Ecto neural progenitor cell (in vitro differentiated cells): ENCODE results near the gene CORO7.

Source experiments
- DNase-seq: peaks from one replicate; pipeline ENCODE4 v3.0.0-alpha.2; 2018; ENCODE audit warnings: low spot score

CORO7 gene

DNA sequence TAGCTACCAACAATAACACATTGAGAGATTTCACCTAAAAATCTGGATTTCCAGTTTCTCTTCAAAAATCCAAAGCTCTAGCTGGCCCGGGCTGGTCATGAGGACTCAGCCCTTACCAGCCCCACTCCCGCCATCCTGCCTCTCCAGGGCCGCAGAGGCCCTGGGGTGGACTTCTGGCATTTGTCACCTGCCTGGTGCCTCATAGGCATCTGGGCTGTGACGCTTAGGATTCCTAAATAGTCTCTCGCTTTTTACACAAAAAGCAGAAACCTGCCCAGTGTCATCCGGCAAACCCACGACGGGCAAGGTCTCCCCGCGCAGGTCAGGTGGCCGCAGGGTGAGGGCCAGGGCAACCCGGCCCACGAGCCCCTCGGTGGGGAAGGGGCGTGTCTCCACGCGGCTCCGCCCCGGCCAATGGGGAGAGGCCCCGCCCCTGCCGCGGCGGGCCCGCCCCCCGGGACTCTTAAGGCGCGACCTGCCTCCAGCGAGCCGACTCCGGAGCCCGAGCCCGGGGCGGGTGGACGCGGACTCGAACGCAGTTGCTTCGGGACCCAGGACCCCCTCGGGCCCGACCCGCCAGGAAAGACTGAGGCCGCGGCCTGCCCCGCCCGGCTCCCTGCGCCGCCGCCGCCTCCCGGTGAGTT is 44.9 kb downstream of the CORO7 start, which contains the start of gene VASN:
TSS of gene VASN (plus strand) at position 492 of the 644 bp plus-strand sequence. CDS start 9,030 bp downstream, outside the sequence.
- peak; percentile 90 for DNase-seq

DNA sequence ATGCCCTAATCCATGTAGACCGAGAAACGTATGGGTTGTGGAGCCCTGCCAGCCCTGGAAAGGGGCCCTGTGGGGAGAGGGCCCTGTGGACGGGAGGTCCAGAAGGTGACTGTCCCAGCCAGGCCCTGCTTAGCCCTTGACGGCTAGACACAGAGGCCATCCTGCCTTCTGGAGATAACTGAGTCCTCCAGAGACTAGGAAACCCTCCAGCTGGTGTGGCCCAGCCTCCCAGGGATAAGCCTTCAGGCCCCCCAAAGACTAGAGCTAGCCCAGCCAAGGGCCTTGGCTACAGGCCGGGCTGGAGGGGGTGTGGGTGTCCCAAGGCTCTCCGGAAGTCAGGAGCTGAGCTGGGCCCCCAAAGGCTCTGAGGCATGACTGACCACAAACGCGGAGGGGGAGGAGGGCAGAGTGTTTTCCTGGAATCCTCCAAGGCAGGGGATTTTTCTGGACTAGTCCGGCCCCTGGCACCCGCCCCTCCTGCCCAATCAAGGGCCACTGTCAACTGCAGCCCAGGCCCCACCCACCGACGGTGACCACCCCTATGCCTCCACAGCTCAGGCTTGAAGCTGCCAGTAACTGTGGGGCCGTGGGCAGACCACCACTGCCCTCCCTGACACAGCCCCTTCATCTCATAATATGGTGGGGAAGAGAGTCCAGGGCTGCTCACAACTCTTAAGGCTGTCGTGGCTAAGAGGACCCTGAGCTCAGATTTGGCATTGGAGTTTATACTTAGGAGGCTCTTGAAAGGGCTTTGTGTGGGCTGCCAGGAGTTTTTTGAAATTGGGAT is 45.6 kb downstream of the CORO7 start:
- no peak for DNase-seq

DNA sequence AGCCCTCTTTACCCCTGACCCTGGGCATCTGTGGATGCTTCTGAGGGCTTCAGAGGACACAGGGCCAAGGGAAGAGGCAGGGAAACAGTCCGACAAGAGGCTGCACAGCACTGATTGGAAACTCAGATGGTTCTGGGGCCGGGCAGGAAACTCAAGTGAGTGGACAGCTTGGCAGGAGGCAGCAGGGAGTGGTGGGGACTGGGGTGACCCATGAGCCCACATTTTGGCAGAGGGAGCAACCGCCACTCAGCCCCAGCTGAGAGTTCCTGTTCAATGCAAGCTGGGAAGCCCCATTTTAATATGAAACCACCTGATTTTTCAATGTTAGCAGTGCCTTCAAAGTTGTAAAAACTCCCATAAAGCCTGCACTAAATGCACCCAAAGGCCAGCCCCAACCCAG is 46.2 kb downstream of the CORO7 start:
- DNase-seq: no peak

DNA sequence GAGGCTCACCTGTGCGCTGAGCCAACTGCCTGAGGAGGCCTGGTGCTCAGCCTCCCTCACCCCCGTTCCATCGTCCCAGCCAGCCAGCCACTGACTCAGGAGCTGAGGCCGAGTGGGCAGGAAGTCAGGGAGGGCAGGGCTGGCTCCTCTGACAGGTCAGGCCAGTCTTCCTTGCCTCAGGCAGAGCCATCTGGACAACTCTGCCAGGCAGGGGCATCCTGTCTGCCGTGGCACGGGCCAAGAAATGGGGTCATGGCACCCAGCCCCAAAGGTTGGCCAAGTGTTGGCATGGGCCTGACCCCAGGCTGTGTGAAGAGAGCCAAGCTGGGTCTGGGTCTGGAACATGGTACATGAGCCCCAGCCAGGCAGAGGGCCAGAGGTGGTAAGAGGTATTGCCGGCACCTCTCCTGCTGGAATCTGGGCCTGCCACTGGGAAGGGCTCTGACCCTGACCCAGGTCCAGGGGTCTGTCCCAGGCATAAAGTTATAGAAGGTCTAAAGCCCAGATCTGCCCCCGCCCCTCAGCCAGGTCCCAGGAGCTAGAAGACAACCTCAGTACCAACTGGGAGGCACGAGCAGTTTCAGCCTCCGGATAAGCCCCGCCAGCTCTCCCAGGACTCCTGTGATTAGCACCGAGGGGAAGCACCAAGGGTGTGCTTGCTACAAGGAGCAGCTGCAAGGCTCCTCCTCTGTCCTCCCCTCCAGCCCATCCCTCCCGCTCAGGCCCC is 47.2 kb downstream of the CORO7 start:
- DNase-seq: no peak

DNA sequence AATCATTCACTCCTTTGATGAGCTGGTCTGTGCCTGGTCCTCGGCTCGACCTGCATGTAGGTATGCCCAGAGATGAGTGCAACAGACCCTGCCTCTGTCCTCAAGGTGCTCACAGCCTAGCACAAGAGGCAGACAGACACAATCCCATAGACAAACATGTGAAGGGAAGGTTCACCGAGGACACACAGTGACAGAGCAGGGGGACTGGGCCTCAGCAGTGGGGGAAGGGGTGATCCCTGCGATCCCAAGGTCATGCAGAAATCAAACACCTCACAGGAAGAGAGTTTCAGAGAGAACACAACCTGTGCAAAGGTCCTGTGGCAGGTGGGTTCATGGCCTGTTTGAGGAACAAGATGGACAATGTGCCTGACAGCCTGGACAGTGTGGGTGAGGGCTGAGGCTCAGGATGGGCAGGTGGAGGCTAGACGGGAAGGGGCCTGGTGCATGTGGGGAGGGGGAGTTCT is 49.0 kb downstream of the CORO7 start:
- DNase-seq: no peak

DNA sequence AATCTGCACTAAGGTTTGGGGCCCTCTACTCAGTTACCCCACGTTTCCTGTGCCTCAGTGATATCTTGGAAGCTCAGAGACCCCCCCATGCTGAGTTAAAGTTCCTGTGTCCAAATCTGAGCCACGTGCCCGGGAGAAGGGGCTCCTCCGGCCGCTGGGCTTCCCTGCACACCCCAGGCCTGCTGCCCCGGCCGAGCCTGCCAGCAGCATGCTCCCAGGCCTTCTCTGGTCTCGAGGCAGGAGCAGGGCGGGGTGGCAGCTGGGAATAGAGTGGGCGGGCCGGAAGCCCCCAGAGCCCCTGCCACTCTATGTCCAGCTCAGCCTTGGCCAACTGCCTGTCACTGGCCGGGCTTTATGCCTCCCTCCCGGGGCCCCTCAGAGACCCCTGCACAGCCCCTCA is 50.4 kb downstream of the CORO7 start:
- no peak for DNase-seq

DNA sequence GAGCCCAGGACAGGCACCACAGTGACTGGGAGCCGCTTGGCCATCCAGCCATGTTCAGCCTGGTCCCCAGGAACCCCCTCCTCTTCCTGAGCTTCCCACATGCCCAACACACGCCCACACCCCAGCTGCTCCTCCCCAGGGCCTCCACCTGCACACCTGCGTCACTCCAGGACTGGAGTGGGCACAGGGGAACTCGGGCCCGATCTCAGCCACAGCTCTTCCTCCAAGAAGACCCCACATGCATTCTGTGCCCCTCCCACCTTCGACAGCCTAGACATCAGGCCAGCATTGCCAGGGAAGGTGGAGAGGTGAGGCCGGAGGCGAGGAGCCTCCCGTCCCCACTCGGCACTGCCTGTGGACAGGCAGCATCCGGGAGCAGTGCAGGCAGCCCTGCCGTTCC is 50.8 kb downstream of the CORO7 start:
- no peak for DNase-seq

DNA sequence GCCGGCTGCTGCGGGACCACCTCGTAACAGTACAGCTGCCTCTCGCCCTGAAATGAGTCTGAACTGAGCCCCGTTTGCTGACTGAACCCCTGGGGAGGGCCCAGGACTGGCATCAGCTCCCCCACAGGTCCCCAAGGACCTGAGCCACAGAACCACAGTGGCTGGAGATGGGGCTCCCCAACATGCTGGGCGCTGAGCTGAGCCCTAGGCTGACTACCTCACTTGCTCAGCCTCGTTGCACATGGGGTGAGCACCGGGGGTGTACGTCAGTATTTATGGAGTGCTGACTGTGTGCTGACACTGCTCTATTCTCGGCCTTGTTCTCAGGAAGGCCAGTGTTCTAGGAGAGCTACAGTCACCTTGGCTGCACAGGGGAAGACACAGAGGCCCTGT is 51.4 kb downstream of the CORO7 start:
- no peak for DNase-seq

DNA sequence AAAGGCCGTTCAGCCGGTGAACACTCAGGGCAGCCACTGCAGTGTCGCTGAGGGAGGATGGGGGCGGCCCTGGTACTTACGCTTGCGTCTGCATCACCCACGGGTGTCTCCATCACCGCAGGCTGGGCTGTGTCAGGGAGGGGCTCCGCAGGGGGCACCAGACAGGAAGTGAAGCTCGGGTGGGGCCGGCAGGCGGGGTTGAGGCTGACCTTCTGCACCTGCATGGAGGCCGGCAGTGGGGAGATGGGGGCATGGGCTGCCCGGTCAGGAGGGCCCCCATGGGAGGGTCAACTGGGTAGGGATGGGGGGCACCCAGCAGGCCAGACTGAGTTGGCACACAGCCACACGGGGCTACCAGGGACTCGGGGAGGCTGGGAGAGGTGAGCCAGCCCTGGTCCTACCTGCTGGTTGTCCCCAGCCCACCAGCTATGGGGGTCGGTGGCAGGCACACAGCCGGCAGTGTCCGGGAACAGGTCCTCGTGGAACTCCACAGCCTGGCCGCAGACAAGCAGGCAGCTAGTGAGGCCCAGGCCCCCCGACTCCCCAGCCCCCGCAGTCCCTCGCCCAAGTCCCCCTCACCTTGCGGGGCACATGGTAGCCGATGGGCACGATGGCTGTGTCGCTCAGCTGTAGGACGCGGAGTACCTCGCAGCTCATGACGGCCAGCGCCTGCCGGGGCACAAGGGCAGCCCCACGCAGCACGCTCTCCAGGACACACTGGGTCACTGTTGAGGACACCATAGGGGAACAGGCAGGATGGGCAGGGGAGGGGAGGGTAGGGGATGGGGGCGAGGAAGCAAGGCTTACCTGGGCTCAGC is 52.0 kb downstream of the CORO7 start:
- DNase-seq: no peak

DNA sequence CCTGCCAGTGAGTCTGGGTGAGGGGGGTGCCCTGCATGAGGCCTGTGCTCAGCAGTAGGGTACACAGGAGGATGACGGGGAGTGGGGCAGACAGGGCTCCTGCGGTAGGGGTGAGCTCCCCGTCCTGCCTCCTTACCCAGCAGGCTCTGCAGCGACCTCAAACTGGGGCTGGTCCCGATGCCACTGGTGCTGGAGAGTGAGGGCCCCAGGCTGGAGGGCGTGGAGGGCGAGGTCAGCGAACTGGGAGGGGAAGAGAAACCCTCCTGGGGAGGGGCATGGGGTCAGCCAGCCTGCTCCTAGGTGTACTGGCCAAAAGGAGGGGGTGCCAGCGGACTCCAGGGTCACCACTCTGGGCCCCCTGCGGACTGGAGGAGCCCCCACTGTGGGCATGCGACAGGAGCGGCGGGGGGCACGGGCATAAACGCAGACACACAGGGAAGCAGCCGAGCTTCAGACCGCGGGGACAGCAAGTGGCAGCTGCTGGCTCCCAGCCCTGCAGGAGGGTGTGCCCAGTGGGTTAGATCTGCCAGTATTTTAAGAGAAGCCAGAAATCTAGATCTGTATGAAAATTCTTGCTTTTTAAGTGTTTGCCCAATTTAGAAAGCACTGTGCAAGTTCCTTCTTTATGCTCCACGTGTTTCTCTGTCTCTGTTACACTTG is 53.8 kb downstream of the CORO7 start:
- no peak for DNase-seq

DNA sequence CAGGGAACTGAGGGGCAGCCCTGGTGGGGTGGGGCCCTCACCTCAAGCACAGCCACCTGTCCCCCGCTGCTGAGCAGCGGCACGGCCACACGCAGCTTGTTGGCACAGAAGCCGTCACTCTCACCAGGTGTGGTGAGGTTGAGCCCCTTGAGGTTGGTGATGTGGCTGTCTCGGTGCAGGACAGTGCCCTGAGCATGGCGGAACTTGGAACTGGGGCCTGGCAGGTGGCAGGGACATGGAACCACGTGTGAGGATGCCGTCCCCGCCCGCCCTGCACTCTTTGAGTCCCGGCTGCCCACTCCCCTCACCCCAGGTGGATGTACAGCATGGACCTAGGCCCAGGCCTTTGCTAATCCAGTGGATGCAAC is 54.5 kb downstream of the CORO7 start:
- DNase-seq: no peak

DNA sequence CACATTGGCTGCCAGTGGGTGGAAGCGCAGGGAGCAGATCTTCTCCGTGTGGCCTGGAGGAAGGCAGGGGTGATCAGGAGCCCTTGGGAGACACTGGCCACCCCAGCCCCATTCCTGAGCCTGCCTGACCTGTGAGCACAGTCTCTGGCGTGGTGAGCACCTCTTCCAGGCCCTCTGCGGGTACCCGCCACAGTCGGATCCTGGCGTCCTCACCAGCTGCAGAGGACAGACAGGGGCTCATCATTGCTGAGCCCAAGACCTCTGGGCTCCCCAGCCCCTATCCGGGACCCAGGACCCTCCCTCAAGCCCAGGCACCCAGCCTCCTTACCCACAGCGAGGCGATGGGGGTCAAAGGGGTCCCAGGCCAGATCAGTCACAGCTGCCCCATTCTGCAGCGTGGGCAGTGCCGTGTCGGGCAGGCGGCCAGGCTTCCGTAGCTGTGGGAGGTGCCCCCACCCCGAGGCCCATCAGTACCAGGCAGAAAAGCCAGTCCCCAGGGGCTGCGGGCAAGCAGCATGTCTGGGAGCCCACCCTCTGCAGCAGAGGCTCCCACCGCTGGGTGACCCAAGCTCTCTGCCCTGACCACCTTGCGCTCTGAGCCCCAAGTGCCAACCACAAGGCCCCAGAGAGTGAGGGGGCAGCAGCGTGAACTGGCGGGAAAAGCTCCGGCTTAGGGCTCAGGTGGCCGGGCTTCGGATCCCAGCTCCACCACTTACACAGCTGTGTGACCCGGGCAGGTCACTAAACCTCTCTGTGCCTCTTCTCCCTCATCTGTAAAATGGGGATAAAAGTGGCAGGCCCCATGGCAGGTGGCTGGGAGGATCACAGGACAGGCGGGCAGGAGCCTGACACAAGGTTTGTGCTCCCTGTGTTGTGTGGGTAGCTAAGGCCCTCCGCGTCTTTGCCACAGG is 55.1 kb downstream of the CORO7 start:
- no peak for DNase-seq

DNA sequence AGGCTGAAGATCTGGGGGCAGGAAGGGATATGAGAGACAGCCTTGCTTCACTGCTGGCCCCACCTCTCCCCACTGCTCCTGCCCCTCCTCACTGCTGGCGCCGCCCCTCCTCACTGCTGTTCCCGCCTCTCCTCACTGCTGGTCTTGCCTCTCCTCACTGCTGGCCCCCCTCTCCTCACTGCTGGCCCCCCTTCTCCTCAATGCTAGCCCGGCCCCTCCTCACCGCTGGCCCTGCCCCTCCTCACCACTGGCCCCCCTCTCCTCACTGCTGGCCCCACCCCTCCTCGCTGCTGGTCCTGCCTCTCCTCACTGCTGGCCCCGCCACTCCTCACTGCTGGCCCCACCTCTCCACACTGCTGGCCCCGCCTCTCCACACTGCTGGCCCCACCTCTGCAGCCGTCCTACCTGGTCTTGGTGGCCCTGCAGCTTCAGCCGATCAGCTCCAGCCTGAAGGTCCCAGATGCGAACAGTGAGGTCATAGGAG is 55.8 kb downstream of the CORO7 start:
- peak; percentile 71 for DNase-seq

DNA sequence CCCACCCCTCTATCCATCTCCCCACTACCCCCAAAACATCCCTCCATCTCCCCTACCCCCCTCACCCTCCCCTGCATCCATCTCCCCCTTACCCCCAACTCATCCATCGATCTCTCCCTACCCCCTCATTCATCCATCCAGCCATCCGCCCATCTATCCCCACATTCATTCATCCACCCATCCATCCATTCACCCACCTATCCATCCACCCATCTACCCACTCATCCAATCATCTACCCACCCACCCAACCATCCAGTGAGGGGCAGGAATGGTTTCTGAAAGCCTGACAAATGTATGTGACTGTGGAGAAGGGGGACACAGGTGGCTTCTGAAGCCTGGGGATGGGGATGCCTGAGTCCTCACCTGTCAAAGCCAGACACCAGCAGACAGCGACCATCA is 56.5 kb downstream of the CORO7 start:
- no peak for DNase-seq

DNA sequence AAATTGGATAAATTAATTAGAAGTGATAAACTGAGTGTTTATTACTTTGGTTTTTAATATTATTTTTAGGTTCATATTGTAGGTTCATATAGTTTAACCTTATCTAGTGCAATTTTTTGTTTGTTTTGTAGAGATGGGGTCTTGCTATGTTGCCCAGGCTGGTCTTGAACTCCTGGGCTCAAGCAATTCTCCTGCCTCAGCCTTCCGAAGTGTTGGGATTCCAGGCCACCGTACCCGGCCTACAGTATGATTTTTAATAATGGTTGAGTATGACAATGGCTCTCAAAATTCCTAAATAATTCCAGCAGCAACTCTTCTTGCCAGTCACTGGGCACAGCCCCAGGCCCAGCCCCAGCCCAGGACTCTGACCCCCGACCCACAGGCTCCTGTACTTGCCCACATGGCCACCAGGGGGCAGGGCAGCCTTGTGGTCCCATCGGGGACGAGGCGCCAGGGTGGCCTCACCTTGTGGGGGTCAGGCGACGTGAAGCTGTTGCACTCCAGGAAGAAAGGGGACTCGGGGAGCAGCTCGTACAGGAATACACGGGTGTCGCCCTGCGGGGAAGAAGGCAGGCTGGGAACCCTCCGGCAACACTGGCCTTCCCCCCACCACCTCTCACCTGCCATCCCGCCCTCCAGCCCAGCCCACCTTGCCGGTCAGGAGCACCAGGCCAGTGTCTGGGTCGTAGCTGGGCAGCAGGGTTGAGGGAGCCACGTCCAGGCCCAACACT is 57.4 kb downstream of the CORO7 start:
- peak; percentile 90 for DNase-seq

DNA sequence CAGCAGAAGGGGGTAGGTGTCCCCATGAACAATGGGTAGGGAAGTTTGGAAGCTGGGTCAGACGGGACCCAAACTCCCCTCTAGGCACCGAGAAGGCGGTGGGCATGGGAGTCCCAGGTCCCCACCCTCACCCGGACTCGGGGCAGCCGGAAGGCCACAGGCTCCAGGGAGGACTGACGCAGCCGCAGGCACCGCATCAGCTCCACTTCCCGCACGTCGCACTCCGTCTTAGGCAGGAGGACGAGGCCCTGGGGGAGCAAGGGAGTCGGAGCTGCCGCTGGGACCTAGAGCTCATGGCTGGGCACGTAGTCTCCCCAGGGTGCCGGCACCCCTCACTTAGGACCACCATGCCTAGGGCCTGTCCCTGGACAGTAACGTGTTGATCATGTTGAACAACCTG is 58.2 kb downstream of the CORO7 start:
- DNase-seq: no peak

DNA sequence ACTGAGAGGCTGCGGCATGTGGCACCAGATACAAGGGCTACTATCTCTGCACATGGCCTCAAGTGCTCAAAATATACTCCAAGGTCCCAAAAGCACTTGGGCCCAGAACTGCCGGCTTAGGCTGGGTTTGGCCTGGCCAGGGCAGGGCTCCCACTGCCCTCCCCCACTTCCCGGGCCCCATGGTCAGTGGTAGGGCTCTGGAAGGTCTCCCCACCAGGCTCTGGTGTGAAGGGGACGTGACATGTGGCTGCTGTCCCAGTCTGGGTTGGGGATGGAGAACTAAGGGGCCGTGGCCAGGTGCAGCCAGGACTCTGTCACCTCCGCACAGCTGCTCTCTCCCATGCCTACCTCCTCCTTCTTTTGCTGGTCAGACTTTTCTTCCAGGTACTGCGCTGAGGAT is 59.6 kb downstream of the CORO7 start:
- DNase-seq: no peak

DNA sequence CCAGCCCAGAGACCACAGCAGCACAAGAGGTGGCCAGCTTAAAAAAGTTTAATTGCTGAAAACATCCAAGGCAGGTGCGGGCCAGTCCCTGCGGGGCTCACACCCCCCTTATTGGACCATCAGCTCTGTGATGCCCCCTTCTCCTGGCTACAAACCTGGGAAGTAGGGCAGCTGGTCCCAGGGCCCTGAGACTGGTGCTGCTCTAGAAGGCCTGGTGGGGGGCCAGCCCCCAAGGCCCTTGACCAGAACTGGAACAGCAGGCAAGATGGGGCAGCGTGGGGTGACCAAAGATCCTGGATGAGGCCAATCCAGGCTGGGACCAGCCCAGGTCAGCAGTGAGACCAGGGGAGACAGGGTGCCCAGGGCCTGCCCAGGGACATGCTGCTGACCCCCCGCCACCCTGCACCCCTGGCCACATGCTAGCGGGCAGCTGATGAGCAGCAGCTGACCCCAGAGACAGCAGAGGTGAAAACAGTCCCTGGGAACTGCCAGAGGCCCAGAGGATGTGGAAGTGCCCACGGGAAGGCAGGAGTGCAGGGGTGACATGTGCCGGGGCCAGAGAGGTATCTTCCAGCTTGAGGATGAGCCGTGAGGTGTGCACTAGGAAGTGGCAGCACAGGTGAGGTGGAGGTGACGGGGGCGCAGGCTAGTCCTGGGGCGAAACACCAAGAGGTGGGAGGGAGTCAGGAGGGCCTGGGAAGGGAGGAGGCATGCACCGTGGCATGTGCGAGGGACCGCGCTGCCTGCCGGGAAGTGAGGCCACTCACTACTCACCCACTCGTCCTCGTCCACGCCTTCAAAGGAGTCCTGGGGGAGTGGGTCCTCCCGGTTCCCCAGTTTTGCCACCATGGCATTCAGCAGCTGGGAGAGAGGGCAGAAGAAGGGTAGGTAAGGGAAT is 61.6 kb downstream of the CORO7 start:
- DNase-seq: no peak

DNA sequence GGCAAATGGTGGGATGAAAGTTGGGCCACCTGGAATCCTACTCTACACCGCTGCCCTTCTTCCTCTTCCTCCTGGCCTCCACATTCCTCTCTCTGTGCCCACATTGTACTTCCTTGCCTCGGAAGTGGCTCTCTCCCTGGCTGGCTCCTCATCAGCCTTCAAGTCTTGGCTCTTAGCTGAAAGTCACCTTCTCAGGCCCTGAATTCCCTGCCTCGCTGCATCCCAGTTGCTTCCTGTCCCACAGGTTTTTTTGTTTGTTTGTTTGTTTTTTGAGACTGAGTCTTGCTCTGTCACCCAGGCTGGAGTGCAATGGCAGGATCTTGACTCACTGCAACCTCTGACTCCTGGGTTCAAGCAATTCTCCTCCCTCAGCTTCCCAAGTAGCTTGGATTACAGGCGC is 62.7 kb downstream of the CORO7 start:
- no peak for DNase-seq
